ENCODE results near the gene KIDINS220. TPM values are rescaled to one million over a fixed set of nuclear protein-coding genes. Genes with fewer than 3 reads are reported as not detected.

The KIDINS220 gene
- total and polyA plus RNA-seq, 9 of the 15 experiments (the other 6 are each of a cell fraction or from before 2014, with no cell fraction given) = 15.2 to 48.0 (median 34.4) TPM

- DNase-seq (ENCODE audit: extremely low read depth in 1 of 4, low spot score in 3 of 4) (no peak), FAIRE-seq (no peak), ATAC-seq (no peak)
- BruUV-seq (replicated peaks) = no TSS peak
- no peaks in the 10 kb centered on the region for H3K9me3 ChIP-seq (replicated peaks; ENCODE audit: control insufficient read depth, insufficient read depth, low read depth, low read length)
- no peaks in the 10 kb centered on the region for H3K27me3 ChIP-seq (ENCODE audit: control insufficient read depth in 2 of 2, insufficient read depth in 2 of 2, low read length in 2 of 2)
- TF ChIP-seq ZNF133 (CRISPR knock-in tag; IDR thresholded peaks at IDR 0.05) (no peak), SIX5 (IDR thresholded peaks at IDR 0.05; ENCODE audit: borderline replicate concordance in 1 of 2, insufficient read depth in 1 of 2, low read depth in 1 of 2, low read length in 2 of 2) (no peak), KLF16 (IDR thresholded peaks at IDR 0.05) (no peak), SNAPC5 (CRISPR knock-in tag; IDR thresholded peaks at IDR 0.05) (no peak), GTF2B (IDR thresholded peaks at IDR 0.05; ENCODE audit: extremely low read depth, insufficient read length) (no peak), MIER1 (IDR thresholded peaks at IDR 0.05; ENCODE audit: low read depth) (no peak), E2F4 (CRISPR knock-in tag; IDR thresholded peaks at IDR 0.05; ENCODE audit: low read depth) (no peak)
- no peak overlapping the region for H3K9ac ChIP-seq (ENCODE audit: insufficient read depth in 1 of 2, low read depth in 2 of 2, low read length in 2 of 2)
- H3K79me2 ChIP-seq (ENCODE audit: control insufficient read depth, insufficient read depth, low read length) = no peaks in the 10 kb centered on the region
- POLR2A ChIA-PET = interaction anchor here (0.9 kb wide), 1 partner anchor 9 kb away, joined by 3 read pairs; no protein-coding TSS in a partner anchor
- no peaks in the 10 kb centered on the region for H4K20me1 ChIP-seq (replicated peaks; ENCODE audit: control insufficient read depth, insufficient read depth, low read length)
- no peak overlapping the region for H3K4me3 ChIP-seq
- H3K27ac ChIP-seq (ENCODE audit: extremely low read depth, low read depth, low read length) = no peak overlapping the region
- no peak overlapping the region for H2AFZ ChIP-seq (ENCODE audit: low read depth, low read length)
- in situ Hi-C loops (cut with MboI) (no loop called here), intact Hi-C loops (cut with micrococcal nuclease) (no loop called here)
- H3K36me3 ChIP-seq (ENCODE audit: control insufficient read depth, insufficient read depth, low read length) = peaks cover 23% of the 10 kb centered on the region
- no peaks in the 10 kb centered on the region for H3K4me1 ChIP-seq (replicated peaks in 1 of 2; ENCODE audit: control insufficient read depth in 2 of 2, insufficient read depth in 2 of 2, low read length in 2 of 2)
- CTCF ChIA-PET (ENCODE audit: low intra/inter-chr PET ratio) = no interaction called here
- no peaks in the 10 kb centered on the region for H3K9me1 ChIP-seq (ENCODE audit: control insufficient read depth, insufficient read depth, low read length)
- no peak overlapping the region for H3K4me2 ChIP-seq (ENCODE audit: insufficient read depth, low read length)
- 86% methylated on average over 4 of the region's 4 CpGs for WGBS (ENCODE audit: insufficient coverage, low coverage, missing lambda C conversion rate)
These were observed 97.3 kb downstream of the KIDINS220 start for GRCh38 chr2:8740136-8740535.

Measured in K562 (cell line).